GM19023 (cell line): ENCODE data around the gene ZNF414.
"Not testable (repeated sequence)": the region's sequence is repeated elsewhere in the genome, so short reads cannot be mapped to it uniquely, and the experiment has no call there.

Experiments used
- ATAC-seq: cut with Tn5 transposase; IDR thresholded peaks from one replicate; pipeline ENCODE4 v1.9.1; 2021; ENCODE audit warnings: mild to moderate bottlenecking, moderate library complexity; ENCODE audit not compliant: unreplicated experiment

Gene ZNF414, protein sequence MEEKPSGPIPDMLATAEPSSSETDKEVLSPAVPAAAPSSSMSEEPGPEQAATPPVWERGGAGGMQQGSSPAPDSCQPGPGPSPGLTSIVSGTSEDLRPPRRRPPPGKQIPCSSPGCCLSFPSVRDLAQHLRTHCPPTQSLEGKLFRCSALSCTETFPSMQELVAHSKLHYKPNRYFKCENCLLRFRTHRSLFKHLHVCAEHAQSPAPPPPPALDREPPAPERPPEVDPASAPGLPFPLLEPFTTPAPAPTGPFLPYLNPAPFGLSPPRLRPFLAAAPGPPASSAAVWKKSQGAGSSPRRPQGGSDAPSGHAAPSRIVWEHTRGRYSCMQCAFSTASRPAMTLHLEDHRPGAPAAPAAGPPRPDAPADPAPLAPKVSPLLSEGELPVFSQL

DNA sequence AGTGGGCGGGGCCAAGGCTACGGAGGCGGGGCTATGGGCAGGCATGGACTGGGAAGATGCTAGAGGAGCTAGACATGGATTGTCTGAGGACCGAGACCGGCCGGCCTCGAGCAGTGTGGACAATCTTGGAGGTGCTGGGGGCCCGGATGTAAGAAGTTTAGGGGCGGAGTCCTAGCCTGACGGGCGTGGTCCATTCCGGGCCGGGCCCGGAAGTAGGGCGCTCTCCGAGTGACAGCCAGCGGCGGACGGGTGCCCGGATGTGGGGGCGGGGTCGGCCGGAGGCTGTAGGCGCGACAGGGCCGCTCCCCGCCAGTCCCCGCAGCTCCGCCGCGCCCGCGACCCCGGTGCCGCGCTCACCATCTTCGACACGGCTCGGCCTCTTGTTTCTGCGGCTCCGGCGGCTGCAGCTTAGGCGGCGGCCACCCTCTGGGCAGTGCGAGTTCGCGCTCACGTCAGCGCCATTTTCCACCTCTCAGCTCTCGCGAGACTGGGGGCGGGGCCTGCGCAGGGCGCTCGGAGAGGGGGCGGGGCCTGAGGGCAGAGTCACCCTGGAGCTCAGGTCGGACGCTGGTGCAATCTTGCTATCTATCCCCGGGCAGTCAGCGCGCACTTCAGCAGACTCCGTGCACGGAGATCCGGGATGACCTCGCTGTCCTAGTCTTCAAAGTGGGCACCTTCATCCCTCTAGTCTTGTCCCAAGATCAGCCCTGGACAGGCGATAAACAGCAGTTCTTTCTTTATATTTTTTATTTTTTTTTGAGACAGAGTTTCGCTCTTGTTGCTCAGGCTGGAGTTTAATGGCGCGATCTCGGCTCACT is at the start of gene ZNF414:
TSS of gene ZNF414 (minus strand) at position 481 of the 818 bp plus-strand sequence. CDS start at position 360, 121 bp downstream.
- ATAC-seq = peak; percentile 84

DNA sequence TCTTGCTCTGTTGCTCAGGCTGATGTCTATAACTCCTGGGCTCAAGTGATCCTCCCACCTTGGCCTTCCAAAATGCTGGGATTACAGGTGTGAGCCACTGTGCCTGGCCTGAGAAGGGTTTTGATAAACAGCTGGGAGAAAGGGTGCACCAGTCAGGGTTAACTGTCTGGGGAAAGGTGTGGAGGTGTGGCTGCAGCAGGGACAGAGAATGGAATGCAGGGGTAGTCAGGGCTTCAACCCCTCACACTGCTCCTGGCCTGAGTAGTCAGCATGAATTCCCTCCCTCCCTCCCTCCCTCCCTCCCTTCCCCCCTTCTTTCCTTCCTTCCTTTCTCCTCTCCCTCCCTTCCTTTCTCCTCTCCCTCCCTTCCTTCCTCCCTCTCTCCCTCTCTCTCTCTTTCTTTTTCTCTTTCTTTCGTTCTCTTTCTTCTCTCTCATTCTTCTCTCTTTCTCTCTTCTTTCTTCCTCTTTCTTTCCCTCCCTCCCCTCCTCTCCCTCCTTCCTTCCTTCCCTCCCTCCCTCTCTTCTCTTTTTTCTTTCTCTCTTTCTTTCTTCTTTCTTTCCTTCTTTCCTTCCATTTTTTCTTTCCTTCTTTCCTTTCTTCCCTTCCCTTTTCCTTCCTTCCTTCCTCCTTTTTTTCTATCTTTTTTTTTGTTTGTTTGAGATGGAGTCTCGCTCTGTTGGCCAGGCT is 47.3 kb upstream of the ZNF414 start:
- no peak for ATAC-seq

DNA sequence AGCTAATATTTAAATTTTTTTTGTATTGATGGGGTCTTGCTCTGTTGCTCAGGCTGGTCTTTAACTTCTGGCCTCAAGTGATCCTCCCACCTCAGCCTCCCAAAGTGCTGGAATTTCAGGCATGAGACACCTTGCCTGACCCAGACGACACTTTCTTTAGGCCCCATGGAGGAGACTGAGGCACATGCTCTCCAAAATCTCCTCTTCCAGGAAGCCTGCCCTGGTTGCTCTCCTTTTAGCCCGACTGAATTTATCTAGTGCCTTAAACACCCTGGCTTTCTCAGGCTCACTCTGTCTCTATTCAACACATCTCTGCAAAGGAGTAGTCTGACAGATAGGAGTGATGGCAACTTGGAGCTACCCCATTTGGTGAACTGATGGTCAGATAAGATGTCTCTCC is 44.4 kb upstream of the ZNF414 start:
- no peak for ATAC-seq

DNA sequence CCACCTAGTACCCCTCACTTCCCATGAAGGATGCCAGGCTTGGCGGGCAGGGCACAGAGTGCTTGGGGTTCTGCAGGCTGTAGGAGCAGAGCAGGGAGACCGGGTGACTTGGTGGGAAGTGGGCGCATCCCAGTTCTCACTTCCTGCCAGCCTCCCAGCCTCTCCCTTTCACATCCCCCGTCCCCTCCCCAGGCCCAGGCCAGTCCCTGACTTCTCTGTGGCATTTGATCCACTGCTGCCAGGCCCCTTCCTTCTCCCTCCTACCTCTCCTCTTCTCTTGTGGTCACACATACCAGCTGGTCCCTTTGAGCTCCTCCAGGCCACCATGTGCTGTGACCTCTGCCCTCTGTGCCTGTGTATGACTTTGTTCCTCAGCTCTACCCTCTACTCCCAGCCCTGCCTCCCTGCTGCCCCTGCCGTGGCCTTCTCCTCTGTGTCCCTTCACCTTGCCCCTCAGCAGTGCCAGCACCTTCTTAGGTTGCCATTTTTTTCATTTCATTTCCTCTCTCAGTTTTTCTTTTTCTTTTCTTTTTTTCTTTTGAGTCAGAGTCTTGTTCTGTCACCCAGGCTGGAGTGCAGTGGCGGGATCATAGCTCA is 43.8 kb upstream of the ZNF414 start:
- no peak for ATAC-seq

DNA sequence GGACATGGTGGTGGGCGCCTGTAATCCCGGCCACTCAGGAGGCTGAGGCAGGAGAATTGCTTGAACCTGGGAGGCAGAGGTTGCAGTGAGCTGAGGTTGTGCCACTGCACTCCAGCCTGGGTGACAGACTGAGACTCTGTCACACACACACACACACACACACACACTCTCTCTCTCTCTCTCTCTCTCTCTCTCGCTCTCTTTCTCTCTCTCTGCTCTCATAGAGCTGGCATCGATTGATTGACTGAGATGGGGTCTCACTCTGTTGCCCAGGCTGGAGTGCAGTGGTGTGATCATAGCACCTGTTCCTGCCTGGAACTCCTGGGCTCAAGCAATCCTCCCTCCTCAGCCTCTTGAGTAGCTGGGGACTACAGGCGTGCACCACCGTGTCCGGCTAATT is 39.8 kb upstream of the ZNF414 start:
- not testable (repeated sequence) for ATAC-seq

DNA sequence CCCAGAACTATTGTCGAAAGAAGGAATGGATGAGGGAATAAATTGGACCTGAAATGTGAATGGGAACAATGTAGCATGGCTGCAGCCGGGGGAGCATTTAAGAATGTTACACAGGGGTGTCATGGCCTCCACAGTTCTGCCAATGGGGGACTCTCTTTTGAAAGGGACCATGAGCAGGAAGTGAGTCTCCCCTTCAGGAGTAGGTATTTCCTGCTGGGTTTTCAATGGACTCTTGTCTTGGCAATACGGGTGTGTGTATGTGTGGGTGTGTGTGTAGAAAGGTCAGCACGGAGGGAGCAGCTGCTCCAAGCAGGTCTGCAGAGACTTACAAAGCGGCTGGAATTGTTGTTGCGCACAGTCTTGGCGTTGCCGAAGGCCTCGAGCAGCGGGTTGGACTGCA is 38.8 kb upstream of the ZNF414 start:
- ATAC-seq = no peak

DNA sequence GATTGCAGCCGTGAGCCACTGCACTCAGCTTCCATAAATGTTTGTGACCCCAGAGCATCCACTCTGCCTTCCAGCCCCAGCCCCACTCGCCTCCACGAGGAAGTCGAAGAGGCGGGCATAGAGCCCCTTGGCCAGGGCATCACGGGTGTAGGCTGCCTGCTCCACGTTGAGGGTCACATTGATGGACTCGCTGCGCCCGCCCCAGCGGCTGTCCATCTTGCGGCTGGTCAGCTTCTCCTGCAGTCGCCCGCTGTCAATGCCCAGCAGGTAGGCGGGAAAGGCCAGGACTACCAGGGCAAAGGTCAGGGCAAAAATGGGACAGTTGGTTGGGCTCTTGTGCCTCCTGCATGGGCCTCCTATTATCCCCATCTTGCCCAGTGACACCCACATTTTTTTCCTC is 36.1 kb upstream of the ZNF414 start:
- ATAC-seq = no peak

DNA sequence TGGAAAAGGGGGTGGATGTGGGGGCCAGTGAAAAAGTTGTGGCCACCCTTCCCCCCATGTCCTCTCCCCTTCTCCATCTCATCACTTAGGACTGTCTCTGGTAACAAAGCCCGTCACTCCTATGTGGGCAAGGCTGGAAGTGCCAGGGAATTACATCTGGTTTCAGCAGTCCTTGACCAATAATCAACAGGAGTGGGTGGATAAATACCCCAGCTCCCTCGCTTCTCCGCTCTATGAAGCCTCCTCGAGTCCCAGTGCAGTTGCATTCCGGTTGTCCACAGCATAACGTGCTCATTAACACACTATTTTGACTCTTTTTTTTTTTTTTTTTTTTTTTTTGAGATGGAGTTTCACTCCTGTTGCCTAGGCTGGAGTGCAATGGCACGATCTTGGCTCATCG is 31.8 kb upstream of the ZNF414 start:
- ATAC-seq = no peak

DNA sequence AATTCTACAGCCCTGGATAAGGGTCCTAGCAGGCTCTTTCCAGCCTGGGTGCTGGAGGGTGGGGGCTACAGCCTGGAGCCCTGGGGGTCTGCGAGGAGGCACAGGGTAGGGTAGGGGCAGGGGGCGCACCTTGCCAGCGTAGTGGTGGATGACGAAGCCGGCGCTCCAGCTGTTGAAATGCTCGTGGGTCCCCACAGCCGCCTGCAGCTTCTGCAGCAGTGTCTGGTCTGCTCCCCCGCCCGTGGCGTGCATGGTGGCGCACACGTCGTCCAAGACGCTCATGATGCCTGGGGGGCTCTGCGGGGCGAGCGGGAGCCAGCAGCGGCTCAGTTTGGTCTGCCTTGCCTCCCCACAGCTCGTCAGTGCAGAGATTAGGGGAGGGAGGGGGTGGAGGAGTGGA is 30.2 kb upstream of the ZNF414 start:
- ATAC-seq = no peak

DNA sequence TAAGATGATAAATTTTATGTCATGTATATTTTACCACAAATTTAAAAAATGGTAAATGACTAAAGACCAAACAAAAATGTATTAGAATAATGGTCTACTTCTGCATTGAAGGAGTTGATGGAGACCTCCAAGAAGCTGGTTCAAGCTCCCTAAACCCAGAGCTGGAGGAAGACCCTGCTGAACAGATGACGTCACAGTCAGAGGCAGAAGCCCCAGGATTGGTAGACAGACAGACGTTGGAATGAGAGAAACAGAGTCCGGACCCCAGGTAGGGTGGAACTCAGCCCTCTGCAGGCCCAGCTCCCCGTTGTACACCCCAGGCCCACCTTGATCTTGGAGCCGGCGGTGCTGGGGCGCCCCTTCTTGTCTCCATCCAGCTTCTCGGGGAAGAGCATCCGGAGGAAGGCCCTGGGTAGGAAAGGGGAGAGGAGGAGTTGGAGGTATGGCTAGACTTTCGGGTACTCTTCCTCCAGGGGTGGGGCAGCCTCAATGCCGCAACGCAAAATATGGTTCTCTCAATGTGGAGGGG is 25.7 kb upstream of the ZNF414 start:
- ATAC-seq = no peak

DNA sequence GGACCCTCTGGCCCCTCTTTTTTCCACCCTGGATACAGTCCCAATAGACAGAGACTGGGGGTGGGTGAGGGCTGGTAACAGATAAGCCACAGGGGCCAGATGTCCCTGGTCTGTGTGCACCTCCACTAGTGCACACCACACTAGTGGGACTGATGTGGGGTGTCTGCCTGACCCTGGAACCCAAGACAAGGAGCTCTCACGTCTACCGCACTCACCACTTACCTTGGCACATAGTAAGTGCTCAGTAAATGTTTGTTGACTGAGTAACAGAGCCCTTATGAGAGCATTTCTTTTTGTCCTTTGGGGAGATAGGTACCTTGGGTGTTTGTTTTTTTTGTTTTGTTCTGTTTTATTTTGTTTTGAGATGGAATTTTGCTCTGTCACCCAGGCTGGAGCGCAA is 23.1 kb upstream of the ZNF414 start:
- ATAC-seq = no peak

DNA sequence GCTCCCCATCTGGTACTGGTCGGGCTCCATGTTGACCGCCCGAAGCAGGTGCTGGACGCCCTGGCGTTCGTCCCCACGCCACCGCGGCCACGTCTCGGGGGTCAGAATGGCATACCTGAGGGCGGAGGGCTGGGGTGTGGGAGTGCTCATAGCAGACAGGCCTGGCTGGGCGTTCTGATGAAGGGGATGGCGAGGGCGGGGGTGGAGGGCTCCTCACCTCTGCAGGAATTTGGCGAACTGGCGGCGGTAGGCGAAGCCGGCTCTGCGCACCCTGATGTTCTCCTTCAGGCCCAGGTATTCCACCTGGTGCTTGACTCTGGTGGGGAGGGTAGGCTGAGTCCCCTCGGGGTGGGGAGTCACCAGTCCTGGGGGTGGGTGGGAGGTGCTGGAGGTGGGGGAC is 22.3 kb upstream of the ZNF414 start:
- no peak for ATAC-seq

DNA sequence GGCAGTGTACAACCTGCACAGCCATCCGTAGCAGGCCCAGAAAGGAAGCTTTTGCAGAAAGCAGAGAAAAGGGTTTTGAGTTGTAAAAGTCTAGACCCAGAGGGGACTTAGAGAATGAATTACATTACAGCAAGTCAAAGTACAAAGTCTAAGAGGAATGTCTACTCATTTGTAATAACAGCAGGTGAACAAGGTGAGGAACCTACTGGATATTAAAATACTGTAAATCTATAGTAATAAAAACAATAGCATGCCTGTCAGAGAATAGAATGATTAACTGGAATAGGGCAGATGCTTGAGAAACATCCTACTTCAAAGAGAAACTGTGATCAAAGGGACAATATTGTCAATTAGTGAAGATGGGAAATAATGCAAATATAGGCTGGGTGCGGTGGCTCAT is 18.3 kb upstream of the ZNF414 start:
- ATAC-seq = no peak

DNA sequence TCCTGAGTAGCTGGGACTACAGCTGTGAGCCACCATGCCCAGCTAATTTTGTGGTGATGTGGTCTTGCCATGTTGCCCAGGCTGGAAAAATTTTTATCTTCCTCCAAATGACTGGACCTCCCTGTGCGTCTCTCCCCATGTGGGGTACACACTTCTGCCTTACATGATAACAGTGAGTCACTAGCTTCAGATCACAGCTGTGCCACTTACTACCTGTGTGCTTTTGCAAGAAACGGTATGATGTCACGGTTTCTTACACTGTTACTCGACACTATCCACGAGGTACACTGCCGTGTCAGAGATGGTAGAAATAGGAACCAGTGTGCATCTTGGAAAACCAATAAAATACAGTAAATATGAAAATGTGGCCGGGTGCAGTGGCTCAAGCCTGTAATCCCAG is 17.5 kb upstream of the ZNF414 start:
- no peak for ATAC-seq

DNA sequence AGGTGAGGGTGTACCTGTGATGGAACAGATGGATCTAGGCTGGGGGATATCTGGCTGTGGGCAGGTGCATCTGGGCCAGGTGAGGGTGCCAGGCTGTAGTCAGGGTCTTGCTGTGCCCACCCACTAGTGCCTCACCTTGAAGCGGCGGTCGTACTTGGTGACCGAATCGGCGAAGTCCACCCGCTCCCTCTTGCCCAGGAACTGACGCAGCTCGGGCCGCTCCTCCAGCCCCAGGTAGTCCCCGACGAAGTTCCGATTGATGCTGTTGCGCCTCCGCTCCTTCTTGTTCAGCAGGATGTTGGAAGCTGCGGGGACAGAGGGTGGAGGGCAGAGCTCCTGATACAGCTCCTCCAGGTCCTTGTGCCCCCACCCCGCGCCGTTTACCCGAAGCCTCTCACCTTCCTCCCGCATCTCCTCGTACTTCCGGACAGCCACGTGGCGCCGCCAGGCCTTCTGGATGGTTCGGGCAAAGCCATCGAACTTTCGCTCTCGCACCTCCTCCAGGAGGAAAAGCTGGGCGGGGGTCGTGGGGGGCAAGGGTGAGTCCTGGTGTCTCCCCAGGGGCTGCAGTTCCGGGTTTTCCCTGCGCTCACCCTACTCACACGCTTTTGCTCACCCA is 16.2 kb upstream of the ZNF414 start:
- ATAC-seq = no peak

DNA sequence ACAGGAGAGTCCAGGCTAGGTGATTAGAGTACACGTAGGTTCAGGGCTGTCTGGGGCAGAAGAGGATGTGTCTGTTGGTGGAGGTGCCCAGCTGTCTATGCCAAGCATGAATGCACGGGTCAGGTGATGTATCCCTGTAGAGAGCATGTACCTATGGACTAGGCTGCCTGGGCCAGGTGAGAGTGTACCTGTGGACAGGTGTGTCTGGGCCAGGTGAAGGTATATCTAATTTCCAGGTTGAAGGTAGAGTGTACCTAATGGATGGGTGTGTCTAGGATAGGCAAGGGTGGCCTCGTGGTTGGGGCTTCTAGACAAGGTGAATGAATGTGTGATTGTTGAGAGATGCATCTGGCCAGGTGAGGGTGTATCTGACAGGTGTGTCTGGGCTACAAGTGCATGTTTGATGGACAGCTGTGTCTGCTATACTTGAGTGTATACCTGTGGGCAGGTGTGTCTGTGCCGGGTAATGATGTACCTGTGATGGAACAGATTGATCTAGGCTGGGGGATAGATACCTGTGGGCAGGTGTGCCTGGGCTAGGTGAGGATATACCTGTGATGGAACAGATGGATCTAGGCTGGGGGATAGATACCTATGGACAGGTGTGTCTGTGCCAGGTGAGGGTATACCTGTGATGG is 15.5 kb upstream of the ZNF414 start:
- ATAC-seq = no peak

DNA sequence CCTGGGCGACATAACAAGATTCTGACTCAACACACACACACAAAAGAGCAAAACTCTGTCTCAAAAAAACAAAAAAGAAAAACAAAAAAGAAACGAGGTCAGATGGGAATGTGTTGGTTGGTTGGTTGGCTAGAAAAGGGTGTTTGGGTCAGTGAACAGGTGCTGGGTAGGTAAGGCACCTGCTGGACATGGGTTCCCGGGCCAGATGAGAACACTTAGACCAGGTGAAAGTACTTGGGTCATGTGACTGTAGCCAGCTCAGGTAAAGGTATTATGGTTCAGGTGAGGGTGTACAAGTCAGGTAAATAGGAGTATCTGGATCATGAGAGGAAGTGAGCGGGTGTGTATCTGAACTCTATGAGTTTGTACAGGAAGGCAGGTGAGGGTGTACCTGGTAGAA is 14.5 kb upstream of the ZNF414 start:
- ATAC-seq = no peak

DNA sequence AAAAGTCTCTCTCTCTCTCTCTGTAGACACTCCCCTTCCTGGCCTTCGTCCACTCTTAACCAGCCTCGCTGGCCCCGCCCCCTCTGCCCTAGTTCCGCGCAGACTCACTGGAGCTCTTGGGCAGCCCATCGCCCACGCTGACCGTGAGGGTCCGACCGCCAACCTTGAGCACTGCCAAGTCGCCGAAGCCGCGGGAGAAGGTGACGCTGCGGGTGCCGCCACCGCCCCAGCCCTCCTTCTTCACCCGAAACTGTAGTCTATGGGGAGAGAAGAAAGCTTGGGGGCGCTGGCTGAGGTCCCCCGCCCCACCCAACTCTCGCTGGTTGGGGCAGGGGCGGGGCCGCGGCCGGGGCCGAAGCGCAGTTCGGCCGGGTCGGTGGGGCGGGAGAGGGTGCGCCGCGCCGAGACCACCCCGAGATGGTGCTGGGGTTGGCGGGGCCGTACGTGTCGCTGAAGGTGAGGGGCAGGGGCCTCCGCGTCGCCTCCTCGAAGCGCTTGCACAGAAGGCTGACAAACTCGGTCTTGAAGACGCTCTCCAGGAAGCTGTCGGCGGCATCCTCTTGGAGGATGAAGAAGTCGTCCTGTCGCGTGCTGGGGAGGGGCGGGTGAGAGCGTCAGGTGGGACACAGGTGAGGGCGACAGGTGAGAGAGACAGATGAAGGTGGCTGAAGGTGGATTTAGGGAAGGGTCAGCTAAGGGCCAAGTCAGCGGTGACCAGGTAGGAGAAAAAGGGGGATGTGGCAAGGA is 12.6 kb upstream of the ZNF414 start:
- ATAC-seq = no peak

DNA sequence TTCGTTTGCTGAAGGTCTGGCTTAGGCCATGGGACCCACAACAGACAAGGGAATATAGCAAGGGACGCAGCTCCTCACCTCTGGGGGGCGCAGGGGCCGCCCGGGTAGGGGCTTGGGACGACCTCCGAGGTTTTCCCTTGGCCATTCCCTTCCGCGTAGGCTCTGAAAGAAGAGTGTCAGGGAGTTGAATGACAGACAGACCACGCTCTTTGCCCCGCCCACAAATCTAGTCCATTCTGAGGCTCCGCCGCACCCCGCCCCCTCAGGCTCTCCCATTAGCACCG is 11.4 kb upstream of the ZNF414 start:
- no peak for ATAC-seq

DNA sequence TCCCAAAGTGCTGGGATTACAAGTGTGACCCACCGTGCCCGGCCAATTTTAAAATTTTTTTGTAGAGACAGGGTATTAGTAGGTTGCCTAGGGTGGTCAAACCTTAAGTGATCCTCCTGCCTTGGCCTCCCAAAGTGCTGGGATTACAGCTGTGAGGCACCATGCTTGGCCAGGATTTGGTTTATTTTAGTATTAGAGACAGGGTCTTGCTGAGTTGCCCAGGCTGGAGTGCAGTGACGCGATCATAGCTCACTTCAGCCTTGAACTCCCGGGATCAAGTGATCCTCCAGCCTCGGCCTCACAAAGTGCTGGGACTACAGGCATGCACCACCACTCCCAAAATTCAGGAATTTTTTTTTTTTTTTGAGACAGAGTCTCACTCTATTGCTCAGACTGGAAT is 5.4 kb upstream of the ZNF414 start:
- ATAC-seq = no peak
